ENCODE measurements around the gene DSC3.

Gene DSC3

DNA sequence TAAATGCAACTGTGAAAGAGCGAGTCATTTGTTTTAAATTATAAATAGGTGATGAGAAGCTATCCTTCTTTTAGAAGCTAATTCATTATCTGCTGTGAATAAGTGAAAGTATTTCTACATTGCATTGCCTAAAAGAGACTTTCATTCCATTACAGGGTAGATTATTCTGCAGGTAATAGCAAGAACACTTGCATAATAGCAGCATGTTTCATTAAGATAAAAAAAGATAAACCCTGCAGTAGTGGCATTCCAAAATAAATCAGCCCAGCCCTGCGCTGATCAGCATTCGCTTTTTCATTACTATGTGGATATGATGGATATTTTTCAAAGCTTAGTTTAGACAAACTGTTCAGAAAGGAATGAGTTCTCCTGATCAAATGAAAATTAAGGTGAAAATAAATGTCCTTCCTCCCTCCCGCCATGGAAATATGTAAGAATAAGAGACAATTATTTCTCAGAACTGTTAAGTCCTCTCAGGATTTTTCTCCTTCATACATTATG is 72.8 kb downstream of the DSC3 start:
- no peak for DNase-seq

DNA sequence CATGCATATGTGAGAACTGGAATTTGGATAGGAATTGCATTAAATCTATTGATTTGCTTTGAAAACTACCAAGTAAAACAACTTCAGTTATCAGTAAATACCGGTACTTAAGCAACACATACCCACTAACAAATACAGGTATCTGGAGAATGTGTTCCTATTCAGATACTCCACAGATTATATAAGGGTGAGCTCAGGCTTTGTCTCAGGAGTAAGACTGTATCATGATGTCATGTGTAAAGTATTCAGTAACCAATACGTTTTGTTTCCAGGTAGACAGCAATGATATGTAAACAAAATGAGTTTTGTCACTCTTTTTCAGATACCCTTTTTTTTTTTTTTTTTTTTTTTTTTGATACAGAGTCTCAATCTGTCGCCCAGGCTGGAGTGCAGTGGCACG is 74.8 kb downstream of the DSC3 start:
- DNase-seq: no peak

GRCh38 chr18:30965237-30965636 is 77.3 kb downstream of the DSC3 start:
- DNase-seq: no peak

DNA sequence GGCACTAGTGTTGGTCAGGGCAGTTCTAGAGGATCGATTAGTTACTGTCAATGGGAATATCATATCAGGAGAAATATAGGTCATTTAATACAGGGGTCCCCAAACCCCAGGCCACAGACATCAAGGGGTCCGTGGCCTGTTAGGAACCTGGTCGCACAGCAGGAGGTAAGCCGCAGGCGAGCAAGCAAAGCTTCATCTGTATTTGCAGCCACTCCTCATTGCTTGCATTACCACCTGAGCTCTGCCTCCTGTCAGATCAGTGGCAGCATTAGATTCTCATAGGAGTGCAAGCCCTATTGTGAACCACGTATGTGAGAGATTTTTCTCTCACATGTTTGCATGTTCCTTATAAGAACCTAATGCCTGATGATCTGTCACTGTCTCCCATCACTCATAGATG is 81.9 kb downstream of the DSC3 start:
- DNase-seq: no peak

GRCh38 chr18:30957066-30957465 is 85.5 kb downstream of the DSC3 start:
- DNase-seq: no peak

DNA sequence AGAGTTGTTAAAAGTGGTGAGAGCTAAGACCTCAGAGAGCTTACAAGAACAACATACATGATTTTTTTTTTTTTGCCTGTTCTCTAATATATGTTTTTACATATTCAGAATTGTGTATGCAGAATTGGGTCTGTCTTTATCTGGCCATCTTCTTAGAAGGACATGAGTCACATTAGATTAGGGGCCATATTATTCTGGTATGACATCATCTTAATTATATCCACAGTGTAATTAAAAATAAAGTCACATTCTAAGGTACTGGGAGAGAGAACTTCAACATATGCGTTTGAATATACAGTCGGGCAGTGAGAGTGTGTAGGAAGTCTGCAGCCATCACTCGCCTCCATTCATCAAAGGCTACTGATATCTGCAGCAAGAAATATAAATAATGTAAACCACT is 88.3 kb downstream of the DSC3 start:
- no peak for DNase-seq

DNA sequence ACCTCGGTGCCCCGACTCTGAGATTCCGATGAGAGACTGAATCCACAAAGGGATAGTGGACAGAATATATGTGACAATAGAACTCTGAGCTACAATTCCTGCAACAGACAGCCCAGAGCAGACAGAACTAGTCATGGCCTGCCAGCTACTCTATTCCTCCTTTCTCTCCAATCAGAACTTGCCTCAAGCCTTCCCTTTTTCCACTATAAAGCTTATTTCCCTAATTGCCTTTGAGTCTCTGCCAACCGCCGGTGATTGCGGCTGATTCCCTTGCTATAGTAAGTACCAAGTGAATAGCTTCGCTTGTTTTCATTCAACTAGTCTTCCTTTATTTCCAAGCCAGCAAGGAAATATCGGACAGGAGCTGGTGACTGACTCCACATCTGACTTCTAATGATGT is 96.8 kb downstream of the DSC3 start:
- no peak for DNase-seq

GRCh38 chr18:30944773-30945417 is 97.6 kb downstream of the DSC3 start:
- DNase-seq: no peak

GRCh38 chr18:30940952-30941539 is 101.5 kb downstream of the DSC3 start:
- no peak for DNase-seq
